ENCODE measurements around the gene HAGH.

DNA sequence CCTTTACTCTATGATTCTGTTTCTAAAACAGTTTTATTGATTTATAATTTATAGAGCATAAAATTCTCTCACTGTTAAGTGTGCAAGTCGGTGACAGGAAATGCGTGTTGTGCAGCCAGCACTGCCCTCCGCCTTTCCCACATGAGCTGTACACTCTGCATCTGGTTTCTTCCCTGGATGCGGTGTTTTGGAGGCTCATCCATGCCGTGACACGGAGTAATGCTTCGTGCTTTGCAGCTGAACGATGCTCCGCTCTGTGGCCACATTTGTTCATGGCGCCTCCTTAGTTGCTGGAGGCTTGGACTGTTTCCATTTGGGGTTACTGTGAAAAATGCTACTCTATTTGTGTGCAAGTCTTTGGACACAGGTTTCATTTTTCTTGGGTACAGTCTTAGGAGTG is 25.9 kb downstream of the HAGH start:
- TF ChIP-seq EP300 (IDR thresholded peaks at IDR 0.05): no peak
- no peak for TF ChIP-seq POLR2AphosphoS2 (conservative IDR thresholded peaks at IDR 0.05; ENCODE audit: low read length)
- TF ChIP-seq, protein P1, sequence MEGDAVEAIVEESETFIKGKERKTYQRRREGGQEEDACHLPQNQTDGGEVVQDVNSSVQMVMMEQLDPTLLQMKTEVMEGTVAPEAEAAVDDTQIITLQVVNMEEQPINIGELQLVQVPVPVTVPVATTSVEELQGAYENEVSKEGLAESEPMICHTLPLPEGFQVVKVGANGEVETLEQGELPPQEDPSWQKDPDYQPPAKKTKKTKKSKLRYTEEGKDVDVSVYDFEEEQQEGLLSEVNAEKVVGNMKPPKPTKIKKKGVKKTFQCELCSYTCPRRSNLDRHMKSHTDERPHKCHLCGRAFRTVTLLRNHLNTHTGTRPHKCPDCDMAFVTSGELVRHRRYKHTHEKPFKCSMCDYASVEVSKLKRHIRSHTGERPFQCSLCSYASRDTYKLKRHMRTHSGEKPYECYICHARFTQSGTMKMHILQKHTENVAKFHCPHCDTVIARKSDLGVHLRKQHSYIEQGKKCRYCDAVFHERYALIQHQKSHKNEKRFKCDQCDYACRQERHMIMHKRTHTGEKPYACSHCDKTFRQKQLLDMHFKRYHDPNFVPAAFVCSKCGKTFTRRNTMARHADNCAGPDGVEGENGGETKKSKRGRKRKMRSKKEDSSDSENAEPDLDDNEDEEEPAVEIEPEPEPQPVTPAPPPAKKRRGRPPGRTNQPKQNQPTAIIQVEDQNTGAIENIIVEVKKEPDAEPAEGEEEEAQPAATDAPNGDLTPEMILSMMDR (IDR thresholded peaks at IDR 0.05): no peak
- TF ChIP-seq, protein P2, sequence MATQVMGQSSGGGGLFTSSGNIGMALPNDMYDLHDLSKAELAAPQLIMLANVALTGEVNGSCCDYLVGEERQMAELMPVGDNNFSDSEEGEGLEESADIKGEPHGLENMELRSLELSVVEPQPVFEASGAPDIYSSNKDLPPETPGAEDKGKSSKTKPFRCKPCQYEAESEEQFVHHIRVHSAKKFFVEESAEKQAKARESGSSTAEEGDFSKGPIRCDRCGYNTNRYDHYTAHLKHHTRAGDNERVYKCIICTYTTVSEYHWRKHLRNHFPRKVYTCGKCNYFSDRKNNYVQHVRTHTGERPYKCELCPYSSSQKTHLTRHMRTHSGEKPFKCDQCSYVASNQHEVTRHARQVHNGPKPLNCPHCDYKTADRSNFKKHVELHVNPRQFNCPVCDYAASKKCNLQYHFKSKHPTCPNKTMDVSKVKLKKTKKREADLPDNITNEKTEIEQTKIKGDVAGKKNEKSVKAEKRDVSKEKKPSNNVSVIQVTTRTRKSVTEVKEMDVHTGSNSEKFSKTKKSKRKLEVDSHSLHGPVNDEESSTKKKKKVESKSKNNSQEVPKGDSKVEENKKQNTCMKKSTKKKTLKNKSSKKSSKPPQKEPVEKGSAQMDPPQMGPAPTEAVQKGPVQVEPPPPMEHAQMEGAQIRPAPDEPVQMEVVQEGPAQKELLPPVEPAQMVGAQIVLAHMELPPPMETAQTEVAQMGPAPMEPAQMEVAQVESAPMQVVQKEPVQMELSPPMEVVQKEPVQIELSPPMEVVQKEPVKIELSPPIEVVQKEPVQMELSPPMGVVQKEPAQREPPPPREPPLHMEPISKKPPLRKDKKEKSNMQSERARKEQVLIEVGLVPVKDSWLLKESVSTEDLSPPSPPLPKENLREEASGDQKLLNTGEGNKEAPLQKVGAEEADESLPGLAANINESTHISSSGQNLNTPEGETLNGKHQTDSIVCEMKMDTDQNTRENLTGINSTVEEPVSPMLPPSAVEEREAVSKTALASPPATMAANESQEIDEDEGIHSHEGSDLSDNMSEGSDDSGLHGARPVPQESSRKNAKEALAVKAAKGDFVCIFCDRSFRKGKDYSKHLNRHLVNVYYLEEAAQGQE (IDR thresholded peaks at IDR 0.05): no peak
- TF ChIP-seq USF2 (IDR thresholded peaks at IDR 0.05): no peak
- no peak for TF ChIP-seq POLR2A (IDR thresholded peaks at IDR 0.05; ENCODE audit: low read length)
- no peak for TF ChIP-seq MYC (IDR thresholded peaks at IDR 0.05; ENCODE audit: borderline replicate concordance, low read length)
- TF ChIP-seq MAFK (IDR thresholded peaks at IDR 0.05; ENCODE audit: partially characterized antibody): no peak
- TF ChIP-seq NR3C1 (IDR thresholded peaks at IDR 0.05): no peak
- TF ChIP-seq MAX (IDR thresholded peaks at IDR 0.05): no peak
